Gastrocnemius medialis (tissue), 4 donors: ENCODE results near the gene CCNA1. TPM values are rescaled to one million over a fixed set of nuclear protein-coding genes. Genes with fewer than 3 reads are reported as not detected.

ENCODE experiments used
- ATAC-seq, 2 donors: fragments of 150-250 bp; one replicate each; pipeline ENCODE4 v1.9.1; 2016
- DNase-seq, 2 donors: peaks; one replicate each; pipeline ENCODE4 v3.0.0-alpha.2; 2019
- H3K27ac ChIP-seq, 4 donors: fragments of 200-600 bp; sonication (generic); 1 replicate in 1 of 4; 2 replicates in 3 of 4; pipeline ENCODE4 v1.5.1; 2016 to 2018; ENCODE audit warnings: mild to moderate bottlenecking in 2 of 4, moderate library complexity in 1 of 4
- H3K27me3 ChIP-seq, 3 donors: fragments of 200-600 bp; sonication (generic) in 2 of 3; 1 replicate in 1 of 3; 2 replicates in 2 of 3; pipeline versions ENCODE4 v1.5.1 to v1.6.0; 2016 to 2019; ENCODE audit warnings: mild to moderate bottlenecking in 1 of 3, moderate library complexity in 1 of 3
- H3K36me3 ChIP-seq, 2 donors: fragments of 200-600 bp; sonication (generic) in 1 of 2; one replicate each; pipeline ENCODE4 v1.5.1; 2017 to 2018
- H3K4me1 ChIP-seq, 2 donors: fragments of 200-600 bp; sonication (generic) in 1 of 2; one replicate each; pipeline ENCODE4 v1.5.1; 2016 to 2017; ENCODE audit warnings: mild to moderate bottlenecking in 2 of 2
- H3K4me3 ChIP-seq, 4 donors: fragments of 200-600 bp; sonication (generic) in 3 of 4; 1 replicate in 1 of 4; 2 replicates in 3 of 4; pipeline ENCODE4 v1.5.1; 2016 to 2019; ENCODE audit warnings: mild to moderate bottlenecking in 2 of 4
- H3K9me3 ChIP-seq, 3 donors: fragments of 200-600 bp; sonication (generic) in 2 of 3; 1 replicate in 1 of 3; 2 replicates in 2 of 3; pipeline ENCODE4 v1.5.1; 2016 to 2019
- POLR2A ChIP-seq, 2 donors: fragments of 450-650 bp; IDR thresholded peaks; one replicate each; pipeline ENCODE4 v1.6.1; 2017; ENCODE audit warnings: antibody characterized with exemption in 2 of 2, mild to moderate bottlenecking in 2 of 2, moderate library complexity in 2 of 2
- in situ Hi-C, 4 donors: fragments of 200-750 bp; cut with MboI; loops; one replicate each; pipeline versions ENCODE4 v1.15.0 to v1.8.0; 2017; ENCODE audit warnings: low sequenced_read_pairs in 4 of 4
- intact Hi-C: fragments of 100-400 bp; cut with DNase I; formaldehyde crosslinking; loops from one replicate; pipeline ENCODE4 v1.15.1; 2023; ENCODE audit warnings: low total_unique reads
- total RNA-seq, 4 donors: library from RNA; depleted of rRNA; stranded (reverse); fragments of >200 nt; gene quantifications; one replicate each; pipeline versions ENCODE4 v1.1.0 to v1.2.3, GENCODE V29; 2016
- TF ChIP-seq, protein P1 (sequence below), 5 experiments: fragments of 450-650 bp in 3 of 5; fragments of 200-600 bp in 2 of 5; sonication (generic) in 2 of 5; IDR thresholded peaks in 4 of 5; conservative IDR thresholded peaks in 1 of 5; 1 replicate in 4 of 5; 2 replicates in 1 of 5; pipeline ENCODE4 v1.5.1; 2016 to 2019; ENCODE audit warnings: antibody characterized with exemption in 5 of 5, mild to moderate bottlenecking in 3 of 5, moderate library complexity in 3 of 5

CCNA1 gene
- total RNA-seq, 4 donors from 2014 or later, result 0.58 to 0.98 (median 0.85) TPM; not detected in 1

DNA sequence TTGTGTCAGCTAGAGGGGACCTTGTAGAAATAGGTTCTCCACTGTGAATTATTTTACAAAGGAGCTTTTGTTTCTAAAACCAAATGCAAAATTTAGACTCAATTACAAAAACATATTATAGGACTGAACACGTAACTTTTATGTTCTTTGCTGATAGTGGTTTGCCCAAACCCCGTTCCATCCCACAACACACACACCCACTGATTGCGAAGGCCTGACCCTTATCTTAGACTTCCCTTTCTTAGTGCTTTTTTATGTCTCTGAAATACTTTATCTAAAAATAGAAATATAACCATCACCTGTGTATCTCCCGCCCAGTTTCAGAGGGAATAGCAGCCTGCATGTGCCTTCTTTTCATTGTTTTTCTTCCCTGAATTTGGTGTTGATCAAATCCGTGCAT lies 13.0 kb downstream of the CCNA1 start:
- intact Hi-C loops (no loop called here), in situ Hi-C loops (no loop called here)
- Histone ChIP-seq H3K4me1 (no peaks in the 10 kb centered on the region), H3K36me3 (no peaks in the 10 kb centered on the region), H3K27ac (no peak overlapping the region), H3K4me3 (no peak overlapping the region), H3K9me3 (no peaks in the 10 kb centered on the region), H3K27me3 (peaks cover 0 to 4% (median 0%) of the 10 kb centered on the region in 3 donors)
- TF ChIP-seq, protein P1, sequence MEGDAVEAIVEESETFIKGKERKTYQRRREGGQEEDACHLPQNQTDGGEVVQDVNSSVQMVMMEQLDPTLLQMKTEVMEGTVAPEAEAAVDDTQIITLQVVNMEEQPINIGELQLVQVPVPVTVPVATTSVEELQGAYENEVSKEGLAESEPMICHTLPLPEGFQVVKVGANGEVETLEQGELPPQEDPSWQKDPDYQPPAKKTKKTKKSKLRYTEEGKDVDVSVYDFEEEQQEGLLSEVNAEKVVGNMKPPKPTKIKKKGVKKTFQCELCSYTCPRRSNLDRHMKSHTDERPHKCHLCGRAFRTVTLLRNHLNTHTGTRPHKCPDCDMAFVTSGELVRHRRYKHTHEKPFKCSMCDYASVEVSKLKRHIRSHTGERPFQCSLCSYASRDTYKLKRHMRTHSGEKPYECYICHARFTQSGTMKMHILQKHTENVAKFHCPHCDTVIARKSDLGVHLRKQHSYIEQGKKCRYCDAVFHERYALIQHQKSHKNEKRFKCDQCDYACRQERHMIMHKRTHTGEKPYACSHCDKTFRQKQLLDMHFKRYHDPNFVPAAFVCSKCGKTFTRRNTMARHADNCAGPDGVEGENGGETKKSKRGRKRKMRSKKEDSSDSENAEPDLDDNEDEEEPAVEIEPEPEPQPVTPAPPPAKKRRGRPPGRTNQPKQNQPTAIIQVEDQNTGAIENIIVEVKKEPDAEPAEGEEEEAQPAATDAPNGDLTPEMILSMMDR (IDR thresholded peaks at IDR 0.05 in 4 of 5, conservative IDR thresholded peaks at IDR 0.05 in 1 of 5), result no peak
- no peak for TF ChIP-seq POLR2A (IDR thresholded peaks at IDR 0.05)
- no peak for ATAC-seq
- no peak for DNase-seq

DNA sequence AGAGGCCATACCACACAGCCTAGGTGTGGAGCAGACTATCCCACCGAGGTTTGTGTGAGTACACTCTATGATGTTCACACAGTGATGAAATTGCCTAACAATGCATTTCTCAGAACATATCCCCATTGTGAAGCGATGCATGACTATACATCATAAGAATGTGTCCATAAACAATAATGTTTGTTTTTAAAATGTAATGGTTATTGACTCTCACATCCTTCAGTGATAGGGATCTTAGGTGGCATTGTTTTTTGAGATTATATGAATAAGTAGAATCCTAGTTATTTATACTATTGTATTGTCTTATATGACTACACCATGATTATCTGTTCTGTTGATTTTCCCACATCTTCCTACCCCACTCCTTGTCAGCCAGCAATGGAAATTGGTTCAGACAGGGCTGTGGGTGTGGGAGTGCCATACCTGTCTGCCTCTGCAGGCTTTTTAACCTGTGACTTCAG lies 13.6 kb downstream of the CCNA1 start:
- Histone ChIP-seq H3K36me3 (no peaks in the 10 kb centered on the region), H3K9me3 (no peaks in the 10 kb centered on the region), H3K27me3 (peaks cover 0 to 4% (median 0%) of the 10 kb centered on the region in 3 donors), H3K4me1 (no peaks in the 10 kb centered on the region), H3K27ac (no peak overlapping the region), H3K4me3 (no peak overlapping the region)
- in situ Hi-C loops, result no loop called here
- DNase-seq, result no peak
- TF ChIP-seq, protein P1 (IDR thresholded peaks at IDR 0.05 in 4 of 5, conservative IDR thresholded peaks at IDR 0.05 in 1 of 5), result no peak
- TF ChIP-seq POLR2A (IDR thresholded peaks at IDR 0.05), result no peak
- ATAC-seq, result no peak
- intact Hi-C loops, result no loop called here

DNA sequence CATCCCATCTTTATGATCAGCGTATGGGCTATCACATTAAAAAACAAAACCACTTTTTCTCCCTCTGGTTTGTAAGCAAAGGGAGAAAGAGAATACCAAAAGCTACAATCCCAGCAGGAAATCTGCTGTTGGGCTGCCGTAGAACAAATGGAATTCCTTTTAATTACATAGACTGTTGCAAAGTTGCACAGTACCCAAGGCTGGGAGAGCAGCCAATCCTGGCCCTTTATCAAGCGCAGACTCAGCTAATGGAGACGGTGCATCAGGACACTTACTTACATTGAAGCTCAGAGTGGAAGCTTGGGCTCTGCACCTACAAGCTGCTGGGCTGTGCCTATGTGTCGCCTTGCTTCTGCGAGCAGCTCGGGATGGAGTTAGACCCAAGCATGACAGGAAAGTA lies 15.2 kb downstream of the CCNA1 start:
- Histone ChIP-seq H3K4me3 (no peak overlapping the region), H3K4me1 (no peaks in the 10 kb centered on the region), H3K27me3 (peaks cover 0 to 4% (median 0%) of the 10 kb centered on the region in 3 donors), H3K27ac (no peak overlapping the region), H3K9me3 (no peaks in the 10 kb centered on the region), H3K36me3 (no peaks in the 10 kb centered on the region)
- intact Hi-C loops (no loop called here), in situ Hi-C loops (no loop called here)
- ATAC-seq (no peak), DNase-seq (no peak)
- no peak for TF ChIP-seq POLR2A (IDR thresholded peaks at IDR 0.05)
- TF ChIP-seq, protein P1 (IDR thresholded peaks at IDR 0.05 in 4 of 5, conservative IDR thresholded peaks at IDR 0.05 in 1 of 5), result no peak

DNA sequence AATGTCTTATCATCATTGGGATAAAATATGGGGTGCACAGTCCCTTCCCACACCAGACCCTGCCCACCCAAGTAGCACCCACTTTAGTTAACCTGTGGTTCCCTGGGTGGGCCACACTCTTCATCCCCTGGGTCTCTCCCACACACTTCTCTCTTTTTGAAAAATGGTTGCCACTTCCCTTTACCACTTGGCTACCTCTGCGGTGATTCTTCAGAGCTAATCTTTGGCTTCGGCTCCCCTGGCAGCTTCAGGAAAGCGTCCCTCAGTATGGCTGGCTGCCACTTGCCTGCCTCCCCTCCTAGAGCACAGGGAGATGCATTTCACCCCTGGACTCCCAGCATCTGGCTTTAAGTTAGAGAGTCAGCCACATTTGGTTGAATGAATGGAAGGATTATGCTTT lies 18.2 kb downstream of the CCNA1 start:
- no peak overlapping the region for H3K27ac ChIP-seq
- TF ChIP-seq POLR2A (IDR thresholded peaks at IDR 0.05), result no peak
- TF ChIP-seq, protein P1 (IDR thresholded peaks at IDR 0.05 in 4 of 5, conservative IDR thresholded peaks at IDR 0.05 in 1 of 5), result no peak
- no peaks in the 10 kb centered on the region for H3K36me3 ChIP-seq
- no peaks in the 10 kb centered on the region for H3K9me3 ChIP-seq
- no peaks in the 10 kb centered on the region for H3K27me3 ChIP-seq
- intact Hi-C loops (no loop called here), in situ Hi-C loops (no loop called here)
- ATAC-seq (no peak), DNase-seq (no peak)
- H3K4me1 ChIP-seq, result peaks cover 0 to under 1% of the 10 kb centered on the region in 2 donors
- H3K4me3 ChIP-seq, result no peak overlapping the region

DNA sequence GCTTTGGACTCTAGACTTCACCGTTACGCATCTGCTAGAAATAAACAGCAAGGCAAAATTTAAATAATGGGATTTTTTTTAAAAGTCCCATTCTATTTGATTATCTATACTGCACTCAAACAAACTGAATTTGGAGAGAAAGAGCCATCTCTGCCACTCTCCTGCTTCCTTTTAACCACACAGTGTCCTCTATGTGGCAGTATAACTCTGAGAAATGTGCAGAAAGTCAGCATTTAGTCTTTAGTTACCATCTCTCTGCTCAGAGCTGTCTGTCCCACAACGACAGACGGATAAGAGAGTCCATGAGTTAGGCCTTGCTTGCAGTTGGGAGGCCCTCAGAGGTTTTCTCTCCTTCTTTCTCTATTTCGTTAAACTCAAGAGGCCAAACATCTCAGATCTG lies 21.2 kb downstream of the CCNA1 start:
- DNase-seq (no peak), ATAC-seq (no peak)
- in situ Hi-C loops, result no loop called here
- H3K36me3 ChIP-seq, result no peaks in the 10 kb centered on the region
- H3K4me3 ChIP-seq, result no peak overlapping the region
- intact Hi-C loops, result no loop called here
- TF ChIP-seq POLR2A (IDR thresholded peaks at IDR 0.05), result no peak
- TF ChIP-seq, protein P1 (IDR thresholded peaks at IDR 0.05 in 4 of 5, conservative IDR thresholded peaks at IDR 0.05 in 1 of 5), result no peak
- H3K27me3 ChIP-seq, result no peaks in the 10 kb centered on the region
- H3K9me3 ChIP-seq, result no peaks in the 10 kb centered on the region
- H3K27ac ChIP-seq, result no peak overlapping the region
- peaks cover 4 to 7% of the 10 kb centered on the region in 2 donors for H3K4me1 ChIP-seq
